GM10266 (cell line): ENCODE results near the gene PER3.

Source experiments
- DNase-seq: peaks from one replicate; pipeline ENCODE4 v3.0.0; 2012; ENCODE audit errors: extremely low spot score
- TF ChIP-seq, protein P1 (sequence below): IDR thresholded peaks from 2 replicates; pipeline ENCODE4 v1.5.1; 2012; ENCODE audit warnings: mild to moderate bottlenecking, low read depth; ENCODE audit not compliant: control insufficient read depth, insufficient read depth; ENCODE audit errors: missing control alignments

The PER3 gene

GRCh38 chr1:7869136-7869920 lies 85.2 kb downstream of the PER3 start:
- TF ChIP-seq, protein P1, sequence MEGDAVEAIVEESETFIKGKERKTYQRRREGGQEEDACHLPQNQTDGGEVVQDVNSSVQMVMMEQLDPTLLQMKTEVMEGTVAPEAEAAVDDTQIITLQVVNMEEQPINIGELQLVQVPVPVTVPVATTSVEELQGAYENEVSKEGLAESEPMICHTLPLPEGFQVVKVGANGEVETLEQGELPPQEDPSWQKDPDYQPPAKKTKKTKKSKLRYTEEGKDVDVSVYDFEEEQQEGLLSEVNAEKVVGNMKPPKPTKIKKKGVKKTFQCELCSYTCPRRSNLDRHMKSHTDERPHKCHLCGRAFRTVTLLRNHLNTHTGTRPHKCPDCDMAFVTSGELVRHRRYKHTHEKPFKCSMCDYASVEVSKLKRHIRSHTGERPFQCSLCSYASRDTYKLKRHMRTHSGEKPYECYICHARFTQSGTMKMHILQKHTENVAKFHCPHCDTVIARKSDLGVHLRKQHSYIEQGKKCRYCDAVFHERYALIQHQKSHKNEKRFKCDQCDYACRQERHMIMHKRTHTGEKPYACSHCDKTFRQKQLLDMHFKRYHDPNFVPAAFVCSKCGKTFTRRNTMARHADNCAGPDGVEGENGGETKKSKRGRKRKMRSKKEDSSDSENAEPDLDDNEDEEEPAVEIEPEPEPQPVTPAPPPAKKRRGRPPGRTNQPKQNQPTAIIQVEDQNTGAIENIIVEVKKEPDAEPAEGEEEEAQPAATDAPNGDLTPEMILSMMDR = no peak
- no peak for DNase-seq

GRCh38 chr1:7871136-7871535 lies 87.0 kb downstream of the PER3 start:
- no peak for DNase-seq
- TF ChIP-seq, protein P1 = no peak

- TF ChIP-seq, protein P1 = no peak
Observed at GRCh38 chr1:7873801-7874795, 90.0 kb downstream of the PER3 start.

DNA sequence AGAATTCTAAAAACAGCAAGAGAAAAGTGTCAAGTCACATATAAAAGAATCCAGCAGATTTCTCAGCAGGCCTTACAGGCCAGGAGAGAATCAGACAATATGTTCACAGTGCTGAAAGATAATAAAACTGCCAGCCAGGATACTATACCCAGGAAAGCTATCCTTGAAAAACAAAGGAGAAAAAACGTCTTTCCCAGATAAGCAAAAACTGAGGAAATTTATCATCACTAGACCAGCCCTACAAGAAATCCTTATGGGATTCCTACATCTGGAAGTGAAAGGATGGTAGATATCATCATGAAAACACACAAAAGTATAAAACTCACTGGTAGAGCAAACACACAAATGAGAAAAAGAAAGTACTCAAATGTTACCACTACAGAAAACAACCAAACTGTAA lies 93.9 kb downstream of the PER3 start:
- DNase-seq = no peak
- TF ChIP-seq, protein P1 = no peak

More at GRCh38 chr1:7873801-7874795, 90.0 kb downstream of the PER3 start:
- no peak for DNase-seq

GRCh38 chr1:7879228-7879627 lies 95.1 kb downstream of the PER3 start:
- no peak for DNase-seq

DNA sequence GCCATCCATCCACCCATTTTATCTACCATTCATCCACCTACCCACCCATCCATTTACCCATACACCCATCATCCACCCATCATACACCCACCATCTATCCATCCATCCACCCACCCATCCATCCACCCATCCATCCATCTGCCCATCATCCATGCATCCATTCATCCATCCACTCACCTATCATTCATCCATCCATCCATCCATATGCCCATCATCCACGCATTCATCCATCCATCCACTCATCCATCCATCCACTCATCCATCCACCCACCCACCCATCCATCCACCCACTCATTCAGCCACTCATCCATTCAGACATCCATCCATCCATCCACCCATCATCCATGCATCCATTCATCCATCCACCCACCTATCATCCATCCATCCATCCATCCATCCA lies 100.7 kb downstream of the PER3 start:
- DNase-seq = no peak
- TF ChIP-seq, protein P1 = no peak

More at GRCh38 chr1:7879228-7879627, 95.1 kb downstream of the PER3 start:
- TF ChIP-seq, protein P1 = no peak
